PC-3 (cell line): ENCODE measurements around the gene MINAR2. TPM values are rescaled to one million over a fixed set of nuclear protein-coding genes. Genes with fewer than 3 reads are reported as not detected.

Source experiments
- ATAC-seq: fragments of 200-7000 bp; cut with Tn5 transposase; 2 replicates; pipeline ENCODE4 v1.9.1; 2020; ENCODE audit warnings: mild to moderate bottlenecking, moderate library complexity
- BruUV-seq: library from RNA; stranded (reverse); fragments of 400-500 nt; replicated peaks from 2 replicates; lab custom pipeline; 2021; lab: Mats Ljungman, UMichigan
- CTCF ChIA-PET: fragments of 300-600 bp; sonication (Branson Sonifier 250); formaldehyde crosslinking; loops from one replicate; lab custom pipeline; 2022; ENCODE audit warnings: antibody characterized with exemption; lab: Charles Lee
- POLR2A ChIA-PET: fragments of 300-600 bp; sonication (Branson Sonifier 250); formaldehyde crosslinking; loops from one replicate; lab custom pipeline; 2022; ENCODE audit warnings: antibody characterized with exemption; ENCODE audit not compliant: unreplicated experiment; lab: Charles Lee
- DNase-seq: peaks from one replicate; pipeline ENCODE4 v3.0.0-alpha.2; 2015
- H2AFZ ChIP-seq: fragments of 300-600 bp; sonication (generic); 2 replicates; pipeline ENCODE4 v1.6.0; 2016; ENCODE audit warnings: antibody characterized with exemption, low read length
- H3F3A ChIP-seq: fragments of 300-600 bp; sonication (generic); one replicate; pipeline ENCODE4 v1.6.0; 2017; ENCODE audit warnings: antibody characterized with exemption, low read length, control low read depth, mild to moderate bottlenecking; ENCODE audit not compliant: unreplicated experiment
- H3K27ac ChIP-seq: fragments of 300-600 bp; sonication (generic); 2 replicates; pipeline ENCODE4 v1.5.1; 2016; ENCODE audit warnings: mild to moderate bottlenecking, low read length
- H3K27me3 ChIP-seq: fragments of 300-600 bp; sonication (generic); 2 replicates; pipeline ENCODE4 v1.6.1; 2016; ENCODE audit warnings: low read length, mixed read lengths
- H3K36me3 ChIP-seq: fragments of 300-600 bp; sonication (generic); 2 replicates; pipeline ENCODE4 v1.6.1; 2016; ENCODE audit warnings: low read depth, mixed run types, low read length, mixed read lengths
- H3K4me1 ChIP-seq: fragments of 300-600 bp; sonication (generic); 2 replicates; pipeline ENCODE4 v1.5.1; 2016; ENCODE audit warnings: low read length; ENCODE audit not compliant: insufficient read depth
- H3K4me2 ChIP-seq: fragments of 300-600 bp; sonication (generic); 2 replicates; pipeline ENCODE4 v1.6.0; 2016; ENCODE audit warnings: low read length
- H3K4me3 ChIP-seq: fragments of 300-600 bp; sonication (generic); 2 replicates; pipeline ENCODE4 v1.5.1; 2016; ENCODE audit warnings: mild to moderate bottlenecking, low read length, mixed read lengths
- H3K79me2 ChIP-seq: fragments of 300-600 bp; sonication (generic); 2 replicates; pipeline ENCODE4 v1.6.1; 2017; ENCODE audit warnings: low read length, mixed read lengths
- H3K9ac ChIP-seq: fragments of 300-600 bp; sonication (generic); 2 replicates; pipeline ENCODE4 v1.6.0; 2016; ENCODE audit warnings: mild to moderate bottlenecking, low read length
- H3K9me2 ChIP-seq: fragments of 300-600 bp; sonication (generic); replicated peaks from 2 replicates; pipeline ENCODE4 v1.6.1; 2016; ENCODE audit warnings: mixed run types, low read length, mixed read lengths
- H3K9me3 ChIP-seq: fragments of 300-600 bp; sonication (generic); 2 replicates; pipeline ENCODE4 v1.6.1; 2016; ENCODE audit warnings: low read length, mixed read lengths
- H4K20me1 ChIP-seq: fragments of 300-600 bp; sonication (generic); 2 replicates; pipeline ENCODE4 v1.6.1; 2016; ENCODE audit warnings: low read length, mixed read lengths
- CTCF ChIP-seq: fragments of 300-600 bp; sonication (generic); conservative IDR thresholded peaks from 2 replicates; pipeline ENCODE4 v1.5.1; 2017; ENCODE audit warnings: antibody characterized with exemption, low read depth, mild to moderate bottlenecking, low read length
- EZH2 ChIP-seq: fragments of 300-600 bp; sonication (generic); IDR thresholded peaks from one replicate; pipeline ENCODE4 v1.6.1; 2017; ENCODE audit warnings: antibody characterized with exemption, mild to moderate bottlenecking, low read length; ENCODE audit not compliant: unreplicated experiment
- EZH2phosphoT487 ChIP-seq: fragments of 300-600 bp; sonication (generic); IDR thresholded peaks from 2 replicates; pipeline ENCODE4 v1.6.1; 2018; ENCODE audit warnings: mild to moderate bottlenecking, antibody characterized with exemption, low read length, borderline replicate concordance
- intact Hi-C: fragments of 100-400 bp; cut with micrococcal nuclease; formaldehyde crosslinking; loops from 2 replicates; pipeline ENCODE4 v1.9.0; 2023
- total RNA-seq: library from RNA; depleted of rRNA; stranded (reverse); fragments of >200 nt; gene quantifications from 2 replicates; pipeline ENCODE4 v1.2.3, GENCODE V29; 2014

MINAR2 gene
- total RNA-seq, 1 experiment from 2014 or later = not detected

- H3K4me3 ChIP-seq = no peak overlapping the region
- BruUV-seq = no TSS peak
- no peak overlapping the region for H3K4me2 ChIP-seq
- no peaks in the 10 kb centered on the region for H3F3A ChIP-seq
- no peaks in the 10 kb centered on the region for H3K9me3 ChIP-seq
- no peaks in the 10 kb centered on the region for H3K27me3 ChIP-seq
- no peak overlapping the region for H3K9ac ChIP-seq
- POLR2A ChIA-PET = no interaction called here
- no peak for DNase-seq
- no peak for TF ChIP-seq CTCF
- TF ChIP-seq EZH2phosphoT487 = no peak
- TF ChIP-seq EZH2 = no peak
- CTCF ChIA-PET = no interaction called here
- intact Hi-C loops = loop anchor here (1.0 to 5.0 kb wide), 7 partner anchors 104 to 1556 kb away; no protein-coding TSS in a partner anchor
- no peaks in the 10 kb centered on the region for H3K79me2 ChIP-seq
- H3K9me2 ChIP-seq = no peaks in the 10 kb centered on the region
- no peaks in the 10 kb centered on the region for H3K4me1 ChIP-seq
- H4K20me1 ChIP-seq = no peaks in the 10 kb centered on the region
- H3K27ac ChIP-seq = no peak overlapping the region
- ATAC-seq = no peak
- no peak overlapping the region for H2AFZ ChIP-seq
- no peaks in the 10 kb centered on the region for H3K36me3 ChIP-seq
These were observed 20.8 kb downstream of the MINAR2 start for GRCh38 chr5:129768735-129769134.

GRCh38 chr5:129770024-129770820 lies 22.3 kb downstream of the MINAR2 start:
- Histone ChIP-seq H3K9me2 (no peaks in the 10 kb centered on the region), H2AFZ (no peak overlapping the region), H3K4me2 (no peak overlapping the region), H3F3A (no peaks in the 10 kb centered on the region), H3K27me3 (no peaks in the 10 kb centered on the region), H3K4me1 (no peaks in the 10 kb centered on the region), H3K27ac (no peak overlapping the region), H3K79me2 (no peaks in the 10 kb centered on the region), H3K4me3 (no peak overlapping the region), H3K9me3 (no peaks in the 10 kb centered on the region), H3K9ac (no peak overlapping the region), H3K36me3 (no peaks in the 10 kb centered on the region), H4K20me1 (no peaks in the 10 kb centered on the region)
- POLR2A ChIA-PET = no interaction called here
- intact Hi-C loops = loop anchor here (10.0 kb wide), 1 partner anchor 1145 kb away; no protein-coding TSS in a partner anchor
- BruUV-seq = no TSS peak
- CTCF ChIA-PET = interaction anchor here (0.8 kb wide), 1 partner anchor 82 kb away, joined by 3 read pairs; no protein-coding TSS in a partner anchor
- TF ChIP-seq CTCF (no peak), EZH2phosphoT487 (no peak), EZH2 (no peak)
- no peak for ATAC-seq
- no peak for DNase-seq
